NCI-H2196 treated with DMSO at 0.1 percent for 48 hours (cell line): Measurements from ENCODE around the gene SAMM50.

Experiments
- DNase-seq: peaks from one replicate; lab custom pipeline; 2025; ENCODE audit not compliant: unreplicated experiment; lab: John Stamatoyannopoulos, UW

SAMM50 gene

DNA sequence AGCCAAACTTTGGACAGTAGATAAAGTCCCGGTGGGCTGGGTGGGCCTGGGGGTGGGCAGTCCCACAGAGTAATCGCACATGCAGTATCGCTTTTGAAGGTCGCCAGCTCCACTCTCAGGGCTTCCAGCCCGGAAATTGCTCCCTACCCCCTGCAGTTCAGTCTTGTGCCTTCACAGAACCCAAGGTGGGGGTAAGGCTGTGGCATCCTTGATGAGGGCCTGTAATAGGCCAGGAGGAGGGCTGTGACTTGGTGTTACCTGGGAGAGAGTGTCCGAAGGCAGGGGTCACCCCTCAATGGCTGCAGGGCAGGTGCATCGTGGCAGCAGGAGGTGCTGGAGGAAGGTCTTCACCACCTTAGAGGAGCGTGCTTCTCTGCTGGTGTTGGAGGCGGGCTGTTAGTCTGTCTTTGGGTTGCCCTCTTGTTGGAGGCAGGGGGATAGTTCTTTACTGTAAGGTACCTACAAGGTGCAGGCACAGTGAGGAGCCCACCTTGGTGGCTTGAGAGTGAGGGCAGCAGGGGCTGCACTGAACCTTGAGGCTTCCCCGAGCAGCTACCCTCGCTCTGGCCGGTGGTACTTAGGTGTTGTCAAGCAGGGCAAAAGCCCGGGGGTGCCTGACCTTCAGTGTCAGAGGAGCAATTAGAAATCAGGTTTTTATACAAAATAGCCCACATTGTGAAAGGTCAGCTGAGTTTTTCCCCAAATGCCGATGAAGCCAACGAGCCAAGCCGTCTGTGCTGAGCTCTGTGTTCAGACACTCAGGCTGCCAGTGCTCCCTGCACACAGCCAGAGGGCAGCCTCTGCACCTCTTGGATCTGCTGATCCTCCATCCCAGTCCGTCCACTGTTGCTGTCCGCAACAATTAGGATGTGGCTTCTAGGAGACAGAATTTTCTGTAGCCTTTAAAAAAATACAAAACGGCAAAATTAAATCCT is 21.9 kb downstream of the SAMM50 start:
- DNase-seq = no peak

DNA sequence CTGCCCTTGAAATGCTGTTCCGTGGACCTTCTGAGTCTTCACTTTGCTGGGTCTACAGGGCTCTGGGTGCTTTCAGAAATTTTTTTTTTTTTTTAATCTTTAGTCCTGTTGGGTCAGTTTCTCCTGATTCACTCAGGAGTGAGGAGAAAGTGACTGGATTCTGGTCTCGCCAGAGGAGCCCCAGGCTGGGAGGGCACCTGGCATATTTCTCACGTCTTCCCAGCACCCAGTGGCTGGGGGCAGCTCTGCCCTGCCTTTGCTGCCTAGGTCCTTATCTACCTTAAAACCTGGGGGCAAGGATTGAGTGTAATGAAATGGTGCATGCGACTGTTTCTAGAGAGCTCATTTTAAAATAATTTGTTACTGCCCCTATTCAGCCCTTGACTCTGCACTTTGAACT is 23.3 kb downstream of the SAMM50 start:
- no peak for DNase-seq

DNA sequence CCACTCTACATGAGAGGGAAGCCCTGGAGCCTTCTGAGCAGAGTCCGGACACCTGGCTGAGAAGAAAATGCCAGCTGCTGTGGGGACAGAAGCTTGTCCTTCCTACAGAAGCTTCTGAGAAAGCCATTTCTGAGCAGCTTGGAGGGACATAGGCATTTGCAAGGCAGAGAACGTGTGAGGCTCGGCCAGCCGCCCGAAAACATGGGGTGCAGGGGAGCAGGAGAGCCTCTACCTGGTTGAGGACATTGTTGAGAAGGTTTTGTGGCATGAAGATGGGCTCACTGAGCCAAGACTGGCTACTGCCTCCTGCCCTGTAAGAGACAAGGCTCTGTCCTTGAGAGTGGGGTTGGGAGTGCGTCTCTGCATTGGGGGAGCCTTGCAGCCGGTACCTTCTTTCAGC is 25.3 kb downstream of the SAMM50 start:
- no peak for DNase-seq

DNA sequence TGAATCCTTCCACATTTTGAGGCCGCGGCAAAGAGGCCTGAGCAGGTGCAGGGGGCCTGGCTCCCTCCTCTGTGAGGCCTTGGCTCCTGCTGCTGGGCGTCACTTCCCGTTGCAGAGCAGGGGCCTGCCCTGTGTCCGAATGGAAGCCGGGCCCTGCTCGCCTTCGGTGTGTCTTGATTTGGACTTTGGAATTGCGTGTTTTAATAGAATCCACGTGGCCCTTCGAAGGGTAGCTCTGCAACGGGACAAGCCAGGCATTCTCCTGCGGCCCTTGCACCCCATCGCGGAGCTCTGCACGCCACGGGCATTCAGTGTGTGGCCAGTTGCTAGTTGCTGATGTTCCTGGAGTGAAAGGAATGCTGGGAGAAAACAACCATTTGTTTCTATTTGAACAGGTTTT is 25.8 kb downstream of the SAMM50 start:
- no peak for DNase-seq

DNA sequence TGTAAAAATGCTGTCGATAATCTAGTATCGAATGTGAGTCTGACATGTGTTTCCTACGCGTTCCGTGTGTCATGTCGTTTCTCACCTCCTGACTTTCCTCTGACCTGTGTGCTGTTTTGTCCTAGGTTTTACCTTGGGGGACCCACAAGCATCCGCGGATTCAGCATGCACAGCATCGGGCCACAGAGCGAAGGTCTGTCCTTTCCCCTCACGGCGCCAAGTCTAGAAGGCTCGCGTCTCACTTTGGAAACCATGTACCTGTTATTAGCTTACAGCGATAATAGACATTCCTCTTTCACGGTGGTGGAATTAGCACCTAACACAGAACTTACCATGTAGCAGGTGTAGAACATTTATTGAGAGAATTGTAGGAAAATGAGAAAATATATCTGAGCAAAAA is 28.6 kb downstream of the SAMM50 start:
- no peak for DNase-seq

DNA sequence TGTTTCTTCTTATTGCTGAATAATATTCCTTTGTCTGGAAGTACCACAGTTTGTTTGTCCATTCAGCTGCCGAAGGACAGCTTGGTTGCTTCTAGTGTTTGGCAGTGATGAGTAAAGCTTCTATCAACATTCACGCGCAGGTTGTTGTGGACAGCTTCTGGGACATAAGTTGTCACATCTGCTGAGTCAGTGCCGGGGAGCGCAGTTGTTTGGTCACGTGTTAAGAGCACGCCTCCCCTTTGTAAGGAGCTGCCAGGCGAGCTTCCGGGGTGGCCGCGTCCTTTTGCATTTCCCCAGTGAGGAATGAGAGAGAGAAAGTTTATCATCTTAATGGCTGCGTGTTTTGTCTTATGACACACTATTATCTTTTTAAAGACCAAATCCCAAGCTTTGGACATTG is 30.3 kb downstream of the SAMM50 start:
- DNase-seq = no peak

DNA sequence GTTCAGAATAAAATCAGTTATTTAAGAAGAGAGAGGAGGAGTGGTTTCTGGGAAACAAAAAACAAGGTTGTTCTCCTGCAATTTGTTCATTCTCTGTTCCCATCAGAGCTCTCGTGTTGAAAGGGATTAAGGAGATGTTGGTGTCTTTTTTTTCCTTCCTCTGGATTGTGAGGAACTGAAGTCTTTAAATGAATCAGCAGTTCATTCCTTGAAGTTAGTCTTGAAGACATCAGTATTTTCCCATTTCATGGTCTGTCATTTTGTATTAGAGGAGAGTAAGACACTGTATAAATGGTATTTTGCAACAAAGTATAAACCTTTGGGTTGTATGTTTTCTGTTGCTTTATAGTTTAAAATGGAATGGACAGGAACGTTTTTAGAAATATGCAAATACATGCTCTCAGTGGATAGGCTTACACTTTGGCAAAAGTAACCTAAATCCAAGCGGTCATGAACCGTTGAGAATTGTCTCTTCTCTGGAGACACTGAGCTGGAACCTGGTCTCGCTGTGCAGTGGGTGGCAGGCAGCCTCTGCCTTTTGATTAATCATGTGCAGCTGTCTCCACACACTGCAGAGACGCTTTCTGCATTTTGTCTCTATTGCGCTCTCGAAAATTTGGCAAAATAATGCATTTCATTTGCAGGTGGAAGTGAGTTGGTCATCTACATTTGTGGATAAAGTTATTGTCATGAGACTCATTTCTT is 33.0 kb downstream of the SAMM50 start:
- no peak for DNase-seq

DNA sequence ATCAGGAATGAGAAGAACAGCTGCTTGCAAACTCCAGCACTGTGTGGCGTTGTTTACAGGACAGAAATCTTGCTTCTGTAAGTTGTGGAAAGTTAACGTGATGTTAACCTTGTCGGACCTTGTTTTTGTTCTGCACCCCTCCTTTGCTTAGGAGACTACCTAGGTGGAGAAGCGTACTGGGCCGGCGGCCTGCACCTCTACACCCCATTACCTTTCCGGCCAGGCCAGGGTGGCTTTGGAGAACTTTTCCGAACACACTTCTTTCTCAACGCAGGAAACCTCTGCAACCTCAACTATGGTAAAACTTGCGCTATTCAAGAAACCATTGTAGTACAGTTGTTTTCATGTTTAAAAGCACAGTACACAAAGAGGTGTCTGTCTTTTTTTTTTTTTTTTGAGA is 33.7 kb downstream of the SAMM50 start:
- DNase-seq = no peak

DNA sequence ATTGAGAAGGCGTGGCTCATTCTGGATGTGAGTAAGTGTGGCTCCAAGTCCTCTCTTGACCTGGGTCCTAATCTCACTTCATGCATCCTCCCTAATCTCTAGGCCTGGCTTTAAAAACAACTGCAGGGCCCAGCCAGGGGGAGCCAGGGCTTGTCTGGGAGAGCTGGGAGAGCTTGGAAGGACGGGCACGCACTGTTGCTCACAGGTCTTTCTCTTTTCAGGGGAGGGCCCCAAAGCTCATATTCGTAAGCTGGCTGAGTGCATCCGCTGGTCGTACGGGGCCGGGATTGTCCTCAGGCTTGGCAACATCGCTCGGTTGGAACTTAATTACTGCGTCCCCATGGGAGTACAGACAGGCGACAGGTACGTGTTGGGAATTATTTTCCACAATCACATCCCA is 34.8 kb downstream of the SAMM50 start:
- no peak for DNase-seq

DNA sequence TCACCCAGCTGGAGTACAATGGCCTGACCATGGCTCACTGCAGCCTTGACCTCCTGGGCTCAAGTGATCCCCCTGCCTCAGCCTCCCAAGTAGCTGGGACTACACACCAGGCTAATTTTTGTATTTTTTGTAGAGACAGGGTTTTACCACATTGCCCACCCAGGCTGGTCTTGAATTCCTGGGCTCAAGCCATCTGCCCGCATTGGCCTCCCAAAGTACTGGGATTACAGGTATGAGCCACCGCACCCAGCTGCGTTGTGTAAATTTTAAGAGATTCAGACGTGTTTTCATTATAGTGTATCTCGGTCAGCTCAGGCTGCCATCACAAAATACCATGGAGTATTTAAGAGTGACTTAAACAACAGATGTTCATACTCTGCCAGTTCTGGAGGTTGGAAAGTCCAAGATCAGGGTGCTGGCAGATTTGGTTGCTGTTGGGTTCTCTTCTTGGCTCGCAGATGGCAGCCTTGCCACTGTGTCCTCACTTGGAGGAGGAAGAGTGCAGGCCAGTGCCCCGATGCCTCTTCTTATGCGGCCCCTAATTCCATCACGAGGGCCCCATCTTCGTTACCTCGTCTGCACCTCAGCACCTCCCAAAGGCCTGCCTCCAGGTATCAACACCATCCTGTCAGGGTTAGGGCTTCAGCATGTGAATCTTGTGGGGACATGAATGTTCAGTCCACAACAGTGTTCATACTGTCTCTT is 36.2 kb downstream of the SAMM50 start:
- no peak for DNase-seq

DNA sequence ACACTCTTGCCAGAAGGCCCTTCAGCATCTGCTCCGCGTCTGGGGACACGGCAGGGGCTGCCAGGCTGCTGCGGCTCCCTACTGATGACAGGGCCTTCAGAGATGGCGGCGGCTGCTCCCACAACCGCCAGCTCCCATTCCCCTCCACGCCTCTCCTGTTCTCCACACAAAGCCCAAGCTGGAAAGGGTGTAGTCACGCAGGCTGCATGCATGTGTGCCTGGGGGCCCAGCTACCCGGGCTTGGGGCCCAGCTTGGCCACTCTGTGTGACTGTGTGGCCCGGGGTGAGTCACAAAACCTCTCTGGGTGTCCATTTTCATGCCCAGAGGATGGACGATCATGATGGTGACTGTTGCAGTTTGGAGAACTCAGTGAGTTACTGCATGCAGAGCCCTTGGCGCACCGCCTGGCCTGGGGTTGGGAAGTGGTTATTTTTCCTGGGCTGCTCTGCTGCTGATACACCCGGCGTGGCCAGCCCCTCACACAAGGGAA is 37.1 kb downstream of the SAMM50 start:
- no peak for DNase-seq

DNA sequence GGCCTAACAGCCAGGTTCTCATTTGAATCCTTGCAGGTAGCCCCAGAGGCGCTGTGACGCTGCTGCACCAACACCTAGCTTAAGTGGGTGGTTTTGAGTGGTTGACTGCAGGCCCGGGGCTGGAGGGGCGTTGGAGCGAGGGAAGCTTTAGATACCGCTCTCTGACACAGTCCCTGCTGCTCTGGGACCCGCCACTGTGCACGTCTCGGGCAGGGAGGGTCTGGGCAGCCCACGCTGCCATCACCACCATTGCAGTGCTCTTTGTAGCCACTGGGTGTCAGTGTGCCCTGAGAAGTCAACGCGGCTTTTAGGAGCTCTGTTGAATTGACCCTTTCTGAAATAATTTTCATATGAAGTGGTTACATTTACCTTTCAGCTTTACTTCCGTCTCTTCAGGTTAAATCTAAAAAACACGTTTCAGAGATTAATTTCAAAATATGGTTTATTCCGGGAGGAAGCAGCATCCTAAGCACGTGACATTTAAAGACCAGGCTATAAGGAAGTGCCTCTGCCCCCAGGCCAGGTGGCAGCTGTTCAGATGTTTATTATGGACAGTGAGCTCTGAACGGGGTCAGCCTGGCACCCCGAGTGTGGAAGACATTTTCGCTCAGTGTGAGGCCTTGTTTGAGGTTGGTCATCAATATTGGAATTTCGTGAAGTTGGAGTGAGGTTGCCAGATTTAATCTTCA is 38.0 kb downstream of the SAMM50 start:
- DNase-seq = peak; percentile 29

DNA sequence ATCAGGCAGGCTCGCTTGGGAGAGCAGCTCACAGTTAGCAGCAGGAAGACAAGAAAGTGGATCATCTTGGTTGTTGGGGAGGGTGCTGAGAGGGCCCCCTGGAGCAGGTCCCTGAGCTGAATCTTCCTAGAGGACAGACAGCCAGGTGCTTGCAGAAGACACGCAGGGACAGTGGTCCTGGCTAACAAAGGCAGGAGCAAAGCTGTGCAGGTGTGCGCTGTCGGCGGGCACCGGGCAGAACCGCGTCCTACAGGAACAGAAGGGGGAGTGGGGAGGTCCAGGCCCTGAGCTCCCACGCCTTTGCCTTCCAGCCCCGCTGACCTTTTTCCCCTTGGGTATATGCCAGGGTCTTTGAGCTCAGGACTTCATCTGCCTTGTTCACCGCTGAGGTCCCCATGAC is 38.8 kb downstream of the SAMM50 start:
- DNase-seq = no peak

DNA sequence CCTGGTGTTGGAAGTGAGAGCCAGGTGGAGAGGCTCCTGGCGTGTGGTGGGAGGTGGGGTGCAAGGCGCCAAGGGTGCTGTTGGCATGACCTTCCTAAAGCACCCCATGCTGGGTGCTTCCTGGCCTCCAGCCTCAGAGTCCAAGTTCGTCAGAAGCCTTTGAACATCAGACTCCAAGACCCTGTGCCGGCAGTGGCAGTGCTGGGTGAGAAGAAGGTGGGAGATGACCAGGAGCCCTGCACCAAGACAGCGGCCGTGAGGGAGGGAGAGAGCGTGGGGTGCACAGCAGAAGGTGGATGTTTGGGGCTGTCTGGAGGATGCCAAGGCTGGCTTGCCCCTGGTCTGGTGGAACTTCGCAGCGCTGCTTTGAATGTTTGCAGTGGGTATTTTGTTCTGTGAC is 39.2 kb downstream of the SAMM50 start:
- no peak for DNase-seq

DNA sequence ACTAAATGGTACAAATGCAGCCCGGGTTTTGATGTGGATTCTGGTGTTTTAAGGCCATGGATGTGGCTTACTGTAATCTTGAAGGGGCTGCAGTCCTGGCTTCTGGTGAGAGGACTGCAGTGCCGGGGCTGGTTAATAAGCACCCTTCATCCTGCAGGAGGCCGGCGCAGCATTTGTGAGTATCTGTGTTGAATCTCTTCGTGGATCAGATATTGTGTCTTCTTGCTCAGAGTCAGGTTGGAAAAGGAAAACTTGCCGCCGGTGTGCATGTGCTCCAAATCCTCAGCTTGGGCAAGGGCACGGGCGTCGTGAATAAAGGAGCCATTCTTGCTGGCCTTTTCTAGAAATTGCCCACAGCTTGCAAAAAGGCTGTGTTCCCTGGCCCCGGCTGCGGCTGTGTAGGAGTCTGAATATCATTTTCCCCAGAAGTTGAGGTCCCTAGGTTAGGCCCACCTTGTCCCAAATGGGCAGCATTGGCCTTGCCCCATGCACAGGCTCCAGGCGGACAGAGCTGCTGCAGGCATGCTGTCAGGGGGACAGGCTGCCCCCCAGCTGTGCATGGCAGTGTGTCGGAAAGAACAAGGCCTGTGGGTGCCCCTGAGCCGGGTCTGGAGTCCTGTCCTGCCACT is 39.9 kb downstream of the SAMM50 start:
- DNase-seq = no peak

DNA sequence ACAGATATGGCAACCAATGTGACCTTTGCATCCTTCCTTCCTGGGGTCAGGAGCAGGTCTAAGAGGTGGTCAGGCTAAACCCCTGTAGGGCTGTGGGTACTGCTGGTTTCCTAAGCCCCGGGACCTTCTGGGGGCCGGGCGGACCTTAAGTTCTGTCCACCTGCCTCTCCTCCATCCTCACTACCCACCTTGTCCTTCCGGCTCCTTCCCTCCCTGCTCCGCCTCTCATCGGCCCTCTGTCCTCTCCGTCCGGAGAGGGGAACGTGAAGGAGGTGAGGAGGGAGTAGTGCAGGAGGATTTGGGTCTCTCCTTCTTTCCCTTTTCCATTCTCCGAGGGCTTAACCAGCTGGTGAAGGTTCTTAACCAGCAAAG is 40.5 kb downstream of the SAMM50 start:
- DNase-seq = no peak

DNA sequence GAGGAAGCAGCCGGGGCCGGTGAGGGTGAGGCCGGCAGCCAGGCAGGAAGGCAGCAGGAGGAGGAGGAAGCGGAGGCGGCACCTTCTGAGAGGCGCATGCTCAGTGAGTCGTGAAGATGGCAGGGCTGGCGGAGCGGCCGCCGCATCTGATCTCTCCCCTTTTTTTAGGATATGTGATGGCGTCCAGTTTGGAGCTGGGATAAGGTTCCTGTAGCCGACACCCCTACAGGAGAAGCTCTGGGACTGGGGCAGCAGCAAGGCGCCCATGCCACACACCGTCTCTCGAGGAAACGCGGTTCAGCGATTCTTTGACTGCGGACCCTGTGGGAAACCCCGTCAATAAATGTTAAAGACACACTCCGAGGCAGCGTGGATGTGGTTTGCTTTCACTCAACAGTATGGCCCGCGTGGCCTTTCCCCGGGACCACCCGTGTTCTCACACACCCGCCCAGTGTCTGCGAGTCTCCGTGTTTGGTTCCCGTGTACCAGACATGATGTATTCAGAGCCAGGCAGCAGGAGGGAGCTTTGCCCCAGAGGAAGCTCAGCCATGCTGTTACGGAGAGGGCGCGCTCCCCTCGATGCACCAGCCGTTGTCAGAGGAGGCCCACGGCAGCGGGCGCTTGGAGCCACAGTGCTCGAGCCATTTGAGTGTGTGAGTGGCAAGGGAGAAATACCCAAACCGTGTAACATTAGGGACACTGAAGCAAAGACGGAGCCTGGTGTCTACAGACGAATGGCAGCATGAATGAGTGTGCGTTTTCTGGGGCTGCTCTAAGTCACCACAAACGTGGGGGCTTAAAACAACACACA is 41.1 kb downstream of the SAMM50 start:
- DNase-seq = no peak

DNA sequence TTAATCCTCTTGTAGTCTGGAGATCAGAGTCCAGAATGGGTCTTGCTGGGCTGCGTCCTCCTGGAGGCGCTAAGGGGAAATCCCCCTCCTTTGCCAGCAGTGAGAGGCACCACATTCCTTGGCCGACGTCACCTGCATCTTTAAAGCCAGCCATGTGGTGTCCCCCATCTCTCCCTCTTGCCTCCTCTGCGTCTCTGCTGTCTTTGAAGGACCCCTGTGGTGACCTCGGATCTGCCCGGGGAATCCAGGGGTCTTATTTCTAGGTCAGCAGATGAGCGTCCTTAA is 41.7 kb downstream of the SAMM50 start:
- DNase-seq = no peak

DNA sequence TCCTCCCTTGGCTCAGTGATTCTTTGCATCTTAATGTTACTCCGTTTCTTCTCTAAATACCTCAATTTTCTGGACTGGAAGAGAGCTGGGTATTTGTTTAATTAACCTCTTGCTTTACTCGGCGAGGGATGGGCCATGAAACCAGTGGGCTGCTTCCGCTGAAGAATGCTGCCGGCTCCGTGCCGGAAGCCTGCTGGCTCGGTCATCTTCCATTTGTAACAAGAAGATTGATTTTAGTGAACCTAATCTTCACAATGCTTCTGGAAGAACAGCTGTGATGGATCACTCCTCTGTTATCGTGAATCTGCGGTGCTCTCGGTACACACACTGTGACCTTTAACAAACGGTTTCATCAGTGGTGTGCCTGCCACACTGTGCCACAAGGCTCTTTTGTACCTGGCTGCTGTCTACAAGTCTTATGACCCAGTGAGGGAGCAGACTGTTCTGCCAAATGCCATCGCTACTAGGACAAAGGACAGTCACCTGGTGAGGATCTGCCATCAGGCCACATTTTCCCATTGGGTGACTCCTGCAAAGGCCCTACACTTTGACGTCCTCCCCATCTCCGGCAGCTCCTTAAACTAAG is 43.5 kb downstream of the SAMM50 start:
- no peak for DNase-seq

DNA sequence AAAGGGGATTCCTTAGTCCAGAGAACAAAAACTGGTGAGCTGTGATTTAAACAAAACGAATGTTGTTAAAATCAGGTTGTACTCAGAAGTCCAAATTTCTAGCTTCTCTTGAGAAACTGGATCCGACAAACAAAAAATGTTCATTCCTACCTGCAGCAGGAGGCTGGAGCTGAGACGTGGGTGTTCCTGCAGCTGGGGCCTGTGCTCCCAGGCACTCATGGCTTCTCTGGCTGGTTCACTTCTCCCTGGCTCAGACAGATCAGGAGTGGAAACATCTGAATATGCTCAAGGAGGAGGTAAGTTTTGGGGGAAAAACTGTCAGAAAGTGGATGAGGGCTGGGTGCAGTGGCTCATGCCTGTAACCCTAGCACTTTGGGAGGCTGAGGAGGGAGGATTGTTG is 44.1 kb downstream of the SAMM50 start:
- DNase-seq = no peak
